ENCODE data around the gene DENND2A. TPM values are rescaled to one million over a fixed set of nuclear protein-coding genes. Genes with fewer than 3 reads are reported as not detected.

DENND2A gene
- total RNA-seq, 4 donors from 2014 or later = 0.73 to 2.6 (median 1.6) TPM

DNA sequence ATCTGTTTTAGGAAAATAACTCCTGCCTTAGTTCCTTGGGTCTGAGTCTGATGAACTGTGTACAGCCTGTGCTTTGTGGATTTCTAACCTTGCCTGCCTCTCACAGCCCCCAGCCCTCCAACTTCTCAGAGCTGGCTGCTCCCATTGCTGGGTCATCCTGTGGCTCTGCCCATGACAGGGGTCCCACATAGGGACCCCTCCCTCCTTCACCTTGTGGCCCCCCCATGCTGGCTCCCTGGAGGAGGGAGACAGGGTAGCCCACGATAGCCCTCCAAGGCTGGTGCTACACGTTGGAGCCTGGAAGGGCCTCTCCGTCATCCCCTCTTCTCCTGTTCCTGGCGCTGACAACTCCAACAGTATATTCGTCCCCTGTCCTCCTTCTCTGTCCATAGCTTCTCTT is 2.8 kb upstream of the DENND2A start:
- Histone ChIP-seq H3K9me3 (no peaks in the 10 kb centered on the region), H3K36me3 (no peaks in the 10 kb centered on the region), H3K27me3 (peaks cover 18 to 37% (median 25%) of the 10 kb centered on the region in 3 donors), H3K4me3 (no peak overlapping the region), H3K4me1 (peaks cover 8% of the 10 kb centered on the region in 2 donors), H3K27ac (no peak overlapping the region)
- in situ Hi-C loops (cut with MboI; ENCODE audit: low sequenced_read_pairs in 4 of 4) = no loop called here
- TF ChIP-seq, protein P1, sequence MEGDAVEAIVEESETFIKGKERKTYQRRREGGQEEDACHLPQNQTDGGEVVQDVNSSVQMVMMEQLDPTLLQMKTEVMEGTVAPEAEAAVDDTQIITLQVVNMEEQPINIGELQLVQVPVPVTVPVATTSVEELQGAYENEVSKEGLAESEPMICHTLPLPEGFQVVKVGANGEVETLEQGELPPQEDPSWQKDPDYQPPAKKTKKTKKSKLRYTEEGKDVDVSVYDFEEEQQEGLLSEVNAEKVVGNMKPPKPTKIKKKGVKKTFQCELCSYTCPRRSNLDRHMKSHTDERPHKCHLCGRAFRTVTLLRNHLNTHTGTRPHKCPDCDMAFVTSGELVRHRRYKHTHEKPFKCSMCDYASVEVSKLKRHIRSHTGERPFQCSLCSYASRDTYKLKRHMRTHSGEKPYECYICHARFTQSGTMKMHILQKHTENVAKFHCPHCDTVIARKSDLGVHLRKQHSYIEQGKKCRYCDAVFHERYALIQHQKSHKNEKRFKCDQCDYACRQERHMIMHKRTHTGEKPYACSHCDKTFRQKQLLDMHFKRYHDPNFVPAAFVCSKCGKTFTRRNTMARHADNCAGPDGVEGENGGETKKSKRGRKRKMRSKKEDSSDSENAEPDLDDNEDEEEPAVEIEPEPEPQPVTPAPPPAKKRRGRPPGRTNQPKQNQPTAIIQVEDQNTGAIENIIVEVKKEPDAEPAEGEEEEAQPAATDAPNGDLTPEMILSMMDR (IDR thresholded peaks at IDR 0.05 in 4 of 5, conservative IDR thresholded peaks at IDR 0.05 in 1 of 5) = no peak
- TF ChIP-seq POLR2A (IDR thresholded peaks at IDR 0.05) = no peak
- ATAC-seq (no peak), DNase-seq (no peak)
- intact Hi-C loops (cut with DNase I; ENCODE audit: low total_unique reads) = loop anchor here (5.0 kb wide), 1 partner anchor 101 kb away; no protein-coding TSS in a partner anchor

DNA sequence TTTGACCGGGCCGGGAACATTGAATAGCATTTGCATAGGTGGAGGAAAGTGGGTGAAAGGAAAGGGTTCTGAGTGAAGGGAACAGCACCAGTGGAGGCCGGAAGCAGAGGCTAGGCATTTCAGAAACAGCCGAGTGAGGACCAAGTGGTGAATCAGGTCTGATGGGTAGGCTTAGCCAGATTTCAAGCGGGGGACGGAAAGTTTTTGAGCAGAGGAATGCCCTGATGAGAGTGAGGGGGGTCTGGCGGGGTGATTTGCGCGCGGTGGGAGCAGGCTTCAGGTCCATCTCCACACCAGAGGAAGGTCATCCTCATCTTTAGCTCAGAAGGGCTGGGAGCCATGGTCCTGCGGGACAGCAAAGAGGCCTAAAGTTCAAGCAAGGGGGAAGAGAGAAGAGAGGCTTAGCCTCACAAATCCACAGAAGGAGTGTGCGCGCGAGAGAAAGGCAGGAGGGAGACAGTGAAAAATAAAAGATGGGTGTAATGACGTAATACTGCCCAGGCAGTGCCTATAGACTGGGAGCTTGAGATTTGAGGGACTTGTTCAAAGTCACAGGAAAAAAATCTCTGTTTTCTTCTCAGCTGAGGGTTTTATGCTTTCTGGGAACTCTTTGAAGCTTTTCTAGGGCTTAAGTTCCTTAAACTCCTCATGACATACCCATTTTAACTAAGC is 1.0 kb upstream of the DENND2A start:
- Histone ChIP-seq H3K27ac (peak overlapping the region; percentile 82 to 83 (median 83)), H3K36me3 (no peaks in the 10 kb centered on the region), H3K9me3 (no peaks in the 10 kb centered on the region), H3K27me3 (peaks cover 18 to 43% (median 25%) of the 10 kb centered on the region in 3 donors), H3K4me3 (peak overlapping the region; percentile 52 to 65 (median 60)), H3K4me1 (peaks cover 8 to 9% of the 10 kb centered on the region in 2 donors)
- intact Hi-C loops (cut with DNase I; ENCODE audit: low total_unique reads) (loop anchor here (5.0 kb wide), 1 partner anchor 99 kb away; no protein-coding TSS in a partner anchor), in situ Hi-C loops (cut with MboI; ENCODE audit: low sequenced_read_pairs in 4 of 4) (no loop called here)
- DNase-seq = no peak
- ATAC-seq = peak in 1 of 2 donors; percentile 19
- TF ChIP-seq, protein P1 (IDR thresholded peaks at IDR 0.05 in 4 of 5, conservative IDR thresholded peaks at IDR 0.05 in 1 of 5) = no peak
- no peak for TF ChIP-seq POLR2A (IDR thresholded peaks at IDR 0.05)

DNA sequence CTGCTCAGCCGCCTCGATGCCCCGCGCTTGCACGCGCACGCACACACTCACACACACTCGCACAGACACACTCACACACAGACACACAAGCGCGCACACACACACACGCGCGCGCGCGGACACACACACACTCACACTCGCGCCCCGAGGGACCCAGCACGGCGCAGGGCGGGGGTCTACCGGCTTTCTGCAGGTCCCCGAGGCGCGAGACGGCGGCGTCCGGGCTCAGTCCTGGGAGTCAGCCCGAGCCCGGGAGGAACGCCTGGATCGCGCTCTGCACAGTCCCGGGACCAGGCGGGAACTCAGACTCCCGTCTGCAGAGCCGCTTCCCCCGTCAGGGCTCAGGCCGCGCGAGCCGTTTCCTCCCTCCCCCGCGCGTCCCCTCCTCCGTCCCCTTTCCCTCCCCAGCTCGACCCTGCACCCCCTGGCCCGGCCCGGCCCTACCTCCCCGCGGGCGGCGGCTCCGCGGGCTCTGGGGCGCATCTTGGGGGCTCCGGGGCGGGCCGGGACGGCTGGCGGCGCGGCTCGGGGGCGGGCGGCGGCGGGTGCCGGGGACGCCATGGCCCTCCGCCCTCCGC is 464 bp downstream of the DENND2A start:
- peak; percentile 25 to 34 for ATAC-seq
- in situ Hi-C loops (cut with MboI; ENCODE audit: low sequenced_read_pairs in 4 of 4) = no loop called here
- intact Hi-C loops (cut with DNase I; ENCODE audit: low total_unique reads) = loop anchor here (5.0 kb wide), 1 partner anchor 98 kb away; no protein-coding TSS in a partner anchor
- peaks cover 12 to 13% of the 10 kb centered on the region in 2 donors for H3K4me1 ChIP-seq
- no peak for DNase-seq
- no peaks in the 10 kb centered on the region for H3K9me3 ChIP-seq
- H3K36me3 ChIP-seq = no peaks in the 10 kb centered on the region
- H3K27me3 ChIP-seq = peaks cover 18 to 43% (median 25%) of the 10 kb centered on the region in 3 donors
- peak overlapping the region; percentile 45 to 66 (median 59) for H3K4me3 ChIP-seq
- peak overlapping the region; percentile 39 to 83 (median 78) for H3K27ac ChIP-seq
- no peak for TF ChIP-seq POLR2A (IDR thresholded peaks at IDR 0.05)
- TF ChIP-seq, protein P1 (IDR thresholded peaks at IDR 0.05 in 4 of 5, conservative IDR thresholded peaks at IDR 0.05 in 1 of 5) = no peak

DNA sequence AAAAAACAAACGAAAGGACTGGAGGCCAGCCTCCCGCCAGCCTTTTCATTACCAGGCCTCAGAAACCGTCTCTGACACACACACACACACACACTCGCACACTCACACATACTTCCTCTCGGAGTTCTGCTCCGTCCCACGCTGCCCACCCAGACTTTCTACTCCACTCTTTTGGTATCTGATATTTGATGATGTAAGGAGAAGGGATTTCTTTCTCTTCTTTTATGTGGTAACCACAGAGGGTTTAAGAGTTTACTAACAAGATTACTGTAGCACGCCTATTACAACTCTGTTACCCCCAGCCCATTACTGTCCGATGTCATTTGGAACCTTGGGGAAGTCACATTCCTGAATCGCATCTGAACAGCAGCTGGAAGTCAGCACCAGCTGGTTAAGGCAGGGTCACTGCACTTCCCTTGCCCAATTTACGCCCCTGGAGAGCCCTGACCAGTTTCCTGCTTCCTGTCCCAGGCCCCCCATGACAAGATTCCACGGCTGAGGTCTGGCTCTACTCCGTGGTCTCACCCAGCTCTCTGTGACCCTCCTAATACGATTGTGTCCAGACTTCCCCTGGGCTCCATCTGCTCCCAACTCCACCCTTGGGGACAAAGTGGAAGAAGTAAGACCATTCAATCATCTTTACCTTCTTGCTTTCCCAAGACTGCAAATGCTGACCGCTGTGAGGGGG is 1.1 kb downstream of the DENND2A start:
- Histone ChIP-seq H3K27me3 (peaks cover 18 to 43% (median 25%) of the 10 kb centered on the region in 3 donors), H3K9me3 (no peaks in the 10 kb centered on the region), H3K27ac (peak overlapping the region; percentile 39 to 83 (median 78)), H3K4me3 (peak overlapping the region; percentile 45 to 66 (median 59)), H3K4me1 (peaks cover 12 to 13% of the 10 kb centered on the region in 2 donors), H3K36me3 (no peaks in the 10 kb centered on the region)
- peak; percentile 26 to 50 for ATAC-seq
- intact Hi-C loops (cut with DNase I; ENCODE audit: low total_unique reads) (loop anchor here (5.0 kb wide), 1 partner anchor 97 kb away; no protein-coding TSS in a partner anchor), in situ Hi-C loops (cut with MboI; ENCODE audit: low sequenced_read_pairs in 4 of 4) (no loop called here)
- TF ChIP-seq POLR2A (IDR thresholded peaks at IDR 0.05) = no peak
- TF ChIP-seq, protein P1 (IDR thresholded peaks at IDR 0.05 in 4 of 5, conservative IDR thresholded peaks at IDR 0.05 in 1 of 5) = no peak
- DNase-seq = peak; percentile 22 to 40
